ENCODE data around the gene DNASE1L3.

The DNASE1L3 gene

GRCh38 chr3:58179235-58180098 lies 31.3 kb downstream of the DNASE1L3 start:
- no peak for DNase-seq (ENCODE audit: low read depth, low spot score)

- no peak for DNase-seq (ENCODE audit: low read depth, low spot score)
Measured at GRCh38 chr3:58178528-58179234, 32.1 kb downstream of the DNASE1L3 start.

- peak; percentile 76 for DNase-seq (ENCODE audit: low read depth, low spot score)
Measured at GRCh38 chr3:58177747-58178527, 32.8 kb downstream of the DNASE1L3 start.

GRCh38 chr3:58176827-58177489 lies 33.8 kb downstream of the DNASE1L3 start:
- no peak for DNase-seq (ENCODE audit: low read depth, low spot score)

- no peak for DNase-seq (ENCODE audit: low read depth, low spot score)
Measured at GRCh38 chr3:58176185-58176530, 34.6 kb downstream of the DNASE1L3 start.

GRCh38 chr3:58175437-58176184 lies 35.2 kb downstream of the DNASE1L3 start:
- no peak for DNase-seq (ENCODE audit: low read depth, low spot score)

- no peak for DNase-seq (ENCODE audit: low read depth, low spot score)
Measured at GRCh38 chr3:58175187-58175436, 35.7 kb downstream of the DNASE1L3 start.

GRCh38 chr3:58173669-58174398 lies 36.9 kb downstream of the DNASE1L3 start:
- DNase-seq (ENCODE audit: low read depth, low spot score) = no peak

GRCh38 chr3:58173029-58173668 lies 37.6 kb downstream of the DNASE1L3 start:
- DNase-seq (ENCODE audit: low read depth, low spot score) = no peak

GRCh38 chr3:58171126-58171525 lies 39.6 kb downstream of the DNASE1L3 start:
- no peak for DNase-seq (ENCODE audit: low read depth, low spot score)

GRCh38 chr3:58170376-58170775 lies 40.4 kb downstream of the DNASE1L3 start:
- no peak for DNase-seq (ENCODE audit: low read depth, low spot score)

- DNase-seq (ENCODE audit: low read depth, low spot score) = no peak
Measured at GRCh38 chr3:58169371-58169770, 41.4 kb downstream of the DNASE1L3 start.

- no peak for DNase-seq (ENCODE audit: low read depth, low spot score)
Measured at GRCh38 chr3:58168498-58168897, 42.3 kb downstream of the DNASE1L3 start.

- DNase-seq (ENCODE audit: low read depth, low spot score) = peak; percentile 23
Measured at GRCh38 chr3:58167431-58168351, 43.1 kb downstream of the DNASE1L3 start.

GRCh38 chr3:58164906-58165821 lies 45.6 kb downstream of the DNASE1L3 start:
- no peak for DNase-seq (ENCODE audit: low read depth, low spot score)

- DNase-seq (ENCODE audit: low read depth, low spot score) = no peak
Measured at GRCh38 chr3:58164199-58164879, 46.4 kb downstream of the DNASE1L3 start.

- DNase-seq (ENCODE audit: low read depth, low spot score) = no peak
Measured at GRCh38 chr3:58163234-58163633, 47.5 kb downstream of the DNASE1L3 start.

Data from activated naive CD8-positive, alpha-beta T cell treated with anti-CD3 and anti-CD28 coated beads, Interleukin-2, amount 50 U/mL, for 16 hours (primary cell).